Right atrium auricular region (tissue), 2 donors: ENCODE measurements around the gene PUS7. TPM values are rescaled to one million over a fixed set of nuclear protein-coding genes. Genes with fewer than 3 reads are reported as not detected.

Source experiments
- DNase-seq: peaks from one replicate; pipeline ENCODE4 v3.0.0-alpha.2; 2019; ENCODE audit warnings: low spot score
- H3K27ac ChIP-seq, 2 donors: fragments of 200-600 bp; sonication (generic); 1 replicate in 1 of 2; 2 replicates in 1 of 2; pipeline ENCODE4 v1.5.1; 2016 to 2019
- H3K27me3 ChIP-seq, 2 donors: fragments of 200-600 bp; sonication (generic); one replicate each; pipeline versions ENCODE4 v1.5.1 to v1.6.0; 2017 to 2019
- H3K36me3 ChIP-seq: fragments of 200-600 bp; sonication (generic); one replicate; pipeline ENCODE4 v1.5.1; 2016
- H3K4me1 ChIP-seq, 2 donors: fragments of 200-600 bp; sonication (generic); one replicate each; pipeline versions ENCODE4 v1.5.1 to v1.6.0; 2017 to 2019
- H3K4me3 ChIP-seq, 2 donors: fragments of 200-600 bp; sonication (generic); 1 replicate in 1 of 2; 2 replicates in 1 of 2; pipeline ENCODE4 v1.5.1; 2017 to 2019; ENCODE audit warnings: mild to moderate bottlenecking in 1 of 2, moderate library complexity in 1 of 2
- H3K9me3 ChIP-seq, 2 donors: fragments of 200-600 bp; sonication (generic); one replicate each; pipeline ENCODE4 v1.5.1; 2019
- total RNA-seq, 2 donors: library from RNA; depleted of rRNA; stranded (reverse); fragments of >200 nt; gene quantifications; one replicate each; pipeline ENCODE4 v1.1.0, GENCODE V29; 2016
- TF ChIP-seq, protein P1 (sequence below), 2 donors: fragments of 200-600 bp; sonication (generic); IDR thresholded peaks; one replicate each; pipeline ENCODE4 v1.5.1; 2019; ENCODE audit warnings: antibody characterized with exemption in 2 of 2

PUS7 gene
- total RNA-seq, 2 donors from 2014 or later: 4.3 to 7.8 TPM

DNA sequence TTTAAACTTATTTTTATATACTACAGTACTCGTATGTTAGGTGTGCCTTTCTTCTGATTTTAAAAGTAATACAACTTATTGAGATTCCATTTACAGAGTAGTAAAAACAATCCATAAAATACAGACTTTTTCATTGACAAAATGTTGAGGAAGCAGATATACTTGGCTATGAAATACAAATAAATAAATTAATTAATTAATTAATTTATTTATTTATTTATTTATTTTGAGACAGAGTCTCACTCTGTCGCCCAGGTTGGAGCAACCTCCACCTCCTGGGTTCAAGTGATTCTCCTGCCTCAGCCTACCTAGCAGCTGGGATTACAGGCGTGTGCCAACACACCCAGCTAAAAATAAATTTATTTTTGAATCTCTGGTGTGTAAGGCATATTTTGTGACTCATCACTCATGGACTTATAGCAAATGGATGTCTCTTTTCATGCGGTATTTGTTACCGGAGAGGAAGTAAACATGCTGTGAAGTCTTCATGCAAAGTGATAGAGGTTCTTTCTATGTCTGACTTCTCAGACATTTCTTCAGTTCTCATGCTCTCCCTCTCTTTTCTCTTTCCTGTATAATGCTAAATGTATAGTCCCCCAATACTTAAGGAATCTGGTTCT lies 113.2 kb downstream of the PUS7 start:
- H3K4me1 ChIP-seq: no peaks in the 10 kb centered on the region
- H3K4me3 ChIP-seq: no peak overlapping the region
- H3K27me3 ChIP-seq: no peaks in the 10 kb centered on the region
- H3K9me3 ChIP-seq: no peaks in the 10 kb centered on the region
- DNase-seq: no peak
- H3K36me3 ChIP-seq: no peaks in the 10 kb centered on the region
- no peak overlapping the region for H3K27ac ChIP-seq
- TF ChIP-seq, protein P1, sequence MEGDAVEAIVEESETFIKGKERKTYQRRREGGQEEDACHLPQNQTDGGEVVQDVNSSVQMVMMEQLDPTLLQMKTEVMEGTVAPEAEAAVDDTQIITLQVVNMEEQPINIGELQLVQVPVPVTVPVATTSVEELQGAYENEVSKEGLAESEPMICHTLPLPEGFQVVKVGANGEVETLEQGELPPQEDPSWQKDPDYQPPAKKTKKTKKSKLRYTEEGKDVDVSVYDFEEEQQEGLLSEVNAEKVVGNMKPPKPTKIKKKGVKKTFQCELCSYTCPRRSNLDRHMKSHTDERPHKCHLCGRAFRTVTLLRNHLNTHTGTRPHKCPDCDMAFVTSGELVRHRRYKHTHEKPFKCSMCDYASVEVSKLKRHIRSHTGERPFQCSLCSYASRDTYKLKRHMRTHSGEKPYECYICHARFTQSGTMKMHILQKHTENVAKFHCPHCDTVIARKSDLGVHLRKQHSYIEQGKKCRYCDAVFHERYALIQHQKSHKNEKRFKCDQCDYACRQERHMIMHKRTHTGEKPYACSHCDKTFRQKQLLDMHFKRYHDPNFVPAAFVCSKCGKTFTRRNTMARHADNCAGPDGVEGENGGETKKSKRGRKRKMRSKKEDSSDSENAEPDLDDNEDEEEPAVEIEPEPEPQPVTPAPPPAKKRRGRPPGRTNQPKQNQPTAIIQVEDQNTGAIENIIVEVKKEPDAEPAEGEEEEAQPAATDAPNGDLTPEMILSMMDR (IDR thresholded peaks at IDR 0.05): no peak

Other genes starting within 250 kb of the PUS7 start
- gene SRPK2, start 133.3 kb downstream of the PUS7 start, total RNA-seq: 10 to 100 TPM; 19.8 to 20.9 TPM
- 10 to 100 TPM; 11.6 to 11.9 TPM for gene RINT1, start 9.9 kb upstream of the PUS7 start, total RNA-seq
- not detected for gene EFCAB10, start 59.2 kb upstream of the PUS7 start, total RNA-seq